SU-DHL-6 (cell line): ENCODE data around the gene SOCS2.

Source experiments
- CTCF ChIP-seq: fragments of 200-600 bp; sonication (generic); IDR thresholded peaks from one replicate; pipeline ENCODE4 v1.5.1; 2017; ENCODE audit warnings: antibody characterized with exemption, mild to moderate bottlenecking, low read length, moderate library complexity; ENCODE audit not compliant: insufficient read depth, poor library complexity, severe bottlenecking
- EZH2phosphoT487 ChIP-seq: fragments of 200-600 bp; sonication (generic), shearing (Covaris generic); conservative IDR thresholded peaks from 2 replicates; pipeline ENCODE4 v1.6.1; 2018; ENCODE audit warnings: mild to moderate bottlenecking, antibody characterized with exemption, low read length, moderate library complexity, mixed read lengths

GRCh38 chr12:93530358-93530757 is 42.1 kb upstream of the SOCS2 start:
- no peak for TF ChIP-seq CTCF
- no peak for TF ChIP-seq EZH2phosphoT487
